Measurements from ENCODE around the gene TROAP. TPM values are rescaled to one million over a fixed set of nuclear protein-coding genes. Genes with fewer than 3 reads are reported as not detected.

TROAP gene
- total RNA-seq, 6 experiments from 2014 or later: 14.1 to 37.4 (median 34.5) TPM

DNA sequence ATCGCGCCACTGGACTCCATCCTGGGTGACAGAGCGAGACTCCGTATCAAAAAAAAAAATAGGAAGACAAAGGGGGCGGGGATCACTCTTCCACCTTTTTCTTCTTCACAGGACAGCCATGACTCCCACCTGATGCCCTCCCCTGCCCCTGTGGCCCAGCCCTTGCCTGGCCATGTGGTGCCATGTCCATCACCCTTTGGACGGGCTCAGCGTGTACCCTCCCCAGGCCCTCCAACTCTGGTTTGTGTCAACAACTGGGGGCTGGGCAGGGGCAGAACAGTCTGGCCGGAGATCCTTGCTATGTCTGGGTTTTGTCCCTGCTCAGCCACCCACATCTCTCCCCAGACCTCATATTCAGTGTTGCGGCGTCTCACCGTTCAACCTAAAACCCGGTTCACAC is 5.8 kb downstream of the TROAP start:
- Mint-ChIP-seq H3K9me3 (no peaks in the 10 kb centered on the region), H3K36me3 (ENCODE audit: low read depth) (peaks cover 9% of the 10 kb centered on the region; the same call in 1 of the 2 replicates), H3K27ac (no peak overlapping the region), H3K27me3 (ENCODE audit: insufficient read depth) (peaks cover 7% of the 10 kb centered on the region), H3K4me3 (no peak overlapping the region), H3K4me1 (ENCODE audit: low read depth) (peaks cover 7% of the 10 kb centered on the region)
- TF ChIP-seq, protein P1, sequence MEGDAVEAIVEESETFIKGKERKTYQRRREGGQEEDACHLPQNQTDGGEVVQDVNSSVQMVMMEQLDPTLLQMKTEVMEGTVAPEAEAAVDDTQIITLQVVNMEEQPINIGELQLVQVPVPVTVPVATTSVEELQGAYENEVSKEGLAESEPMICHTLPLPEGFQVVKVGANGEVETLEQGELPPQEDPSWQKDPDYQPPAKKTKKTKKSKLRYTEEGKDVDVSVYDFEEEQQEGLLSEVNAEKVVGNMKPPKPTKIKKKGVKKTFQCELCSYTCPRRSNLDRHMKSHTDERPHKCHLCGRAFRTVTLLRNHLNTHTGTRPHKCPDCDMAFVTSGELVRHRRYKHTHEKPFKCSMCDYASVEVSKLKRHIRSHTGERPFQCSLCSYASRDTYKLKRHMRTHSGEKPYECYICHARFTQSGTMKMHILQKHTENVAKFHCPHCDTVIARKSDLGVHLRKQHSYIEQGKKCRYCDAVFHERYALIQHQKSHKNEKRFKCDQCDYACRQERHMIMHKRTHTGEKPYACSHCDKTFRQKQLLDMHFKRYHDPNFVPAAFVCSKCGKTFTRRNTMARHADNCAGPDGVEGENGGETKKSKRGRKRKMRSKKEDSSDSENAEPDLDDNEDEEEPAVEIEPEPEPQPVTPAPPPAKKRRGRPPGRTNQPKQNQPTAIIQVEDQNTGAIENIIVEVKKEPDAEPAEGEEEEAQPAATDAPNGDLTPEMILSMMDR (IDR thresholded peaks at IDR 0.05): no peak
- no peak for DNase-seq

DNA sequence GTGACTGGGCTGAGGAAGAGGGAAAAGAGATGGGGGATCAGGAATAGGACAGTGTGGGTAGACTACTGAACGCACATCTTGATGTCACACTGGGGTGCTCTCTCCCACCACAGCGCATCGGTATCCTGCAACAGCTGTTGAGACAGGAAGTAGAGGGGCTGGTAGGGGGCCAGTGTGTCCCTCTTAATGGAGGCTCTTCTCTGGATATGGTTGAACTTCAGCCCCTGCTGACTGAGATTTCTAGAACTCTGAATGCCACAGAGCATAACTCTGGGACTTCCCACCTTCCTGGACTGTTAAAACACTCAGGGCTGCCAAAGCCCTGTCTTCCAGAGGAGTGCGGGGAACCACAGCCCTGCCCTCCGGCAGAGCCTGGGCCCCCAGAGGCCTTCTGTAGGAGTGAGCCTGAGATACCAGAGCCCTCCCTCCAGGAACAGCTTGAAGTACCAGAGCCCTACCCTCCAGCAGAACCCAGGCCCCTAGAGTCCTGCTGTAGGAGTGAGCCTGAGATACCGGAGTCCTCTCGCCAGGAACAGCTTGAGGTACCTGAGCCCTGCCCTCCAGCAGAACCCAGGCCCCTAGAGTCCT is 7.1 kb downstream of the TROAP start:
- DNase-seq: no peak
- no peaks in the 10 kb centered on the region for H3K9me3 Mint-ChIP-seq
- H3K27me3 Mint-ChIP-seq (ENCODE audit: insufficient read depth): peaks cover 8% of the 10 kb centered on the region
- H3K27ac Mint-ChIP-seq: no peak overlapping the region; the same call in 1 of the 2 replicates
- no peak overlapping the region for H3K4me3 Mint-ChIP-seq
- H3K4me1 Mint-ChIP-seq (ENCODE audit: low read depth): no peaks in the 10 kb centered on the region
- TF ChIP-seq, protein P1 (IDR thresholded peaks at IDR 0.05): no peak
- peaks cover 9% of the 10 kb centered on the region; the same call in 1 of the 2 replicates for H3K36me3 Mint-ChIP-seq (ENCODE audit: low read depth)

DNA sequence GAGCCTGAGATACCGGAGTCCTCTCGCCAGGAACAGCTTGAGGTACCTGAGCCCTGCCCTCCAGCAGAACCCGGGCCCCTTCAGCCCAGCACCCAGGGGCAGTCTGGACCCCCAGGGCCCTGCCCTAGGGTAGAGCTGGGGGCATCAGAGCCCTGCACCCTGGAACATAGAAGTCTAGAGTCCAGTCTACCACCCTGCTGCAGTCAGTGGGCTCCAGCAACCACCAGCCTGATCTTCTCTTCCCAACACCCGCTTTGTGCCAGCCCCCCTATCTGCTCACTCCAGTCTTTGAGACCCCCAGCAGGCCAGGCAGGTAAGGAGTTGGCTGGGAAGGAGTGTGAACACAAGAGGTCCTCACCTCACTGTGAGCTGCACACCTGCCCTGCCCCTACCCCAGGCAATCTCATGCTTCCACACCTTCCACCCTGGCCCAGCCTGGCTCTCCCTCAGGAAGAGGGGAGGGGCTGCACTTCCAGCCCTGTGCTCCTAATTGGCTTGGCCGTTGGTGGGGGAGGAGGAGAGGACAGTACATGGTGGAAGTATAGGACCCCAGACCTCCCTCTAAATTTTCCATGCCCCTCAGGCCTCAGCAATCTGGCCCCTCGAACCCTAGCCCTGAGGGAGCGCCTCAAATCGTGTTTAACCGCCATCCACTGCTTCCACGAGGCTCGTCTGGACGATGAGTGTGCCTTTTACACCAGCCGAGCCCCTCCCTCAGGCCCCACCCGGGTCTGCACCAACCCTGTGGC is 7.8 kb downstream of the TROAP start:
- Mint-ChIP-seq H3K36me3 (ENCODE audit: low read depth) (peaks cover 9% of the 10 kb centered on the region; the same call in 1 of the 2 replicates), H3K4me3 (no peak overlapping the region), H3K27me3 (ENCODE audit: insufficient read depth) (peaks cover 15% of the 10 kb centered on the region), H3K27ac (no peak overlapping the region), H3K4me1 (ENCODE audit: low read depth) (no peaks in the 10 kb centered on the region), H3K9me3 (no peaks in the 10 kb centered on the region)
- TF ChIP-seq, protein P1 (IDR thresholded peaks at IDR 0.05): no peak
- DNase-seq: no peak

DNA sequence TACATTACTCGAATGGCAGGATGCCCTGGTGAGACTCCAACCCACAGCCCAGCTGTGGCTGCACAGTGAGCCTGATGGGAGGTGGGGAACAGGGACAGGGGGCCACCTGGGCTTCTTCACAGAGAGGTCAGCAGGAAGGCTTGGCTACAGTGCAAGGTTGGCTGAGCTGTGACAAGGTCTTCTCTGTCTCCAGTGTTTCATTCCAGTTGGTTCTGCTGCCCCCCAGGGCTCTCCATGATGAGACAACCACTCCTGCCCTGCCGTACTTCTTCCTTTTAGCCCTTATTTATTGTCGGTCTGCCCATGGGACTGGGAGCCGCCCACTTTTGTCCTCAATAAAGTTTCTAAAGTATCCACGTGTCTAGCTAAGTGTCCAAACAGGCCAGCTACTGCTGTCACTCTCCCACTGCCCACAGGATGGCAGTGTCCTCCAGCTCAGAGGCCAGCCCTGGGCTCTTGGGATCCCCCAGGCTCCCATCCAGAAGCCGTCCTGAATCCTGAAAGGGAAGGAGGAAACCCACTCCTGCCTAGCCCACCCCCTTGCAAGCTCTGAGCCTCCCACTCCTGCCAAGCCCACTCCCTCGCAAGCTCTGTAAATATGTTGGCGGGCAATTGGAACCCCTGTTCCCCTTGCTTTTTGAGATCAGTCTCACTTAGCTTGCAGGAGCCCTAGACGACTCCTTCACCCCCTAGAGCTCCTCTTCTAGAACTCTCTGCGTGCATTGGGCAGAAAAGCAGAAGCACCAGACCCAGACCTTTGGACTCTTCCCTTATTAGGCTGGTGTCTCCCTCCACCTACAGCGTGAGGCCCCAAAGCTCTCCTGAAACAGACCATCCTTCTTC is 8.5 kb downstream of the TROAP start:
- Mint-ChIP-seq H3K27ac (no peak overlapping the region), H3K4me3 (no peak overlapping the region), H3K27me3 (ENCODE audit: insufficient read depth) (peaks cover 17% of the 10 kb centered on the region), H3K36me3 (ENCODE audit: low read depth) (peaks cover 9% of the 10 kb centered on the region; the same call in 1 of the 2 replicates), H3K9me3 (no peaks in the 10 kb centered on the region), H3K4me1 (ENCODE audit: low read depth) (no peaks in the 10 kb centered on the region)
- peak; percentile 63 for DNase-seq
- TF ChIP-seq, protein P1 (IDR thresholded peaks at IDR 0.05): peak; percentile 88

DNA sequence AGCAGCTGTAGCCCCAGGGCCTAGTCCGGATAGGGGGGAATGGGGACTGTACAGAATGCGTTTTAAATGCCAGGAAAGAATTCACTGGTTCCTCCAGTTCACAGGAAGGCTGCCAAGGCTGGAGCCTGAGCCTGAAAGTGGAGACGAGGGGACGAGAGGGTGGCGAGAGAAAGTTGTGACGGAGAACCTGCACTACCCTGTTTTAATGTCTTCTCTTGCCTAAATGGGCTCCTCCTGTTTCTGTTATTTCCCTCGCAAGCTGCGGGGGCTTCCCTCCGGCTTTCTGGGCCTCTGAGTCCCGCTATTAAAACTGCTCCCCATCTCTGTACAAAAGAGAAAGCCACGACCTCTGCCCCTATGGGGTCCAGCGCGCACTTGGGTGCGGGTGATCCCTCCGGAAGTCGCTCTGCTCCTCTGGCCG is 9.4 kb downstream of the TROAP start:
- no peak for DNase-seq
- Mint-ChIP-seq H3K4me3 (no peak overlapping the region), H3K9me3 (no peaks in the 10 kb centered on the region), H3K36me3 (ENCODE audit: low read depth) (peaks cover 9% of the 10 kb centered on the region; the same call in 1 of the 2 replicates), H3K27ac (no peak overlapping the region), H3K4me1 (ENCODE audit: low read depth) (peaks cover 8% of the 10 kb centered on the region), H3K27me3 (ENCODE audit: insufficient read depth) (peaks cover 21% of the 10 kb centered on the region)
- TF ChIP-seq, protein P1 (IDR thresholded peaks at IDR 0.05): no peak

Data from HFFc6 (cell line).